Activated CD4-positive, alpha-beta T cell treated with anti-CD3 and anti-CD28 coated beads, Interleukin-2, amount 10 ng/mL, durations not matched to agents 24 days and 14 days (primary cell): ENCODE results near the gene TRIM14. TPM values are rescaled to one million over a fixed set of nuclear protein-coding genes. Genes with fewer than 3 reads are reported as not detected.
"Not testable (repeated sequence)": the region's sequence is repeated elsewhere in the genome, so short reads cannot be mapped to it uniquely, and the experiment has no call there.

Experiments used
- DNase-seq: peaks from one replicate; pipeline ENCODE4 v3.0.0; 2022
- H3K27ac Mint-ChIP-seq: one replicate; pipeline ENCODE4 v1.8.0; 2022; ENCODE audit warnings: mild to moderate bottlenecking, mixed read lengths
- H3K27me3 Mint-ChIP-seq: one replicate; pipeline ENCODE4 v1.8.0; 2022; ENCODE audit warnings: mixed read lengths
- H3K36me3 Mint-ChIP-seq: one replicate; pipeline ENCODE4 v1.8.0; 2022; ENCODE audit warnings: low read depth, mild to moderate bottlenecking, mixed read lengths
- H3K4me1 Mint-ChIP-seq: one replicate; pipeline ENCODE4 v1.8.0; 2021; ENCODE audit warnings: mixed read lengths
- H3K4me3 Mint-ChIP-seq: one replicate; pipeline ENCODE4 v1.8.0; 2022; ENCODE audit warnings: mild to moderate bottlenecking, moderate library complexity, mixed read lengths
- H3K9me3 Mint-ChIP-seq: one replicate; pipeline ENCODE4 v1.8.0; 2021; ENCODE audit warnings: mixed read lengths
- intact Hi-C: fragments of 100-400 bp; cut with micrococcal nuclease; formaldehyde crosslinking; loops from one replicate; pipeline ENCODE4 v1.15.1; 2023
- total RNA-seq: library from RNA; stranded (reverse); gene quantifications from 2 replicates; pipeline ENCODE4 v1.2.3, GENCODE V29; 2022

Gene TRIM14
- total RNA-seq, 1 donor from 2014 or later: 47.8 TPM

DNA sequence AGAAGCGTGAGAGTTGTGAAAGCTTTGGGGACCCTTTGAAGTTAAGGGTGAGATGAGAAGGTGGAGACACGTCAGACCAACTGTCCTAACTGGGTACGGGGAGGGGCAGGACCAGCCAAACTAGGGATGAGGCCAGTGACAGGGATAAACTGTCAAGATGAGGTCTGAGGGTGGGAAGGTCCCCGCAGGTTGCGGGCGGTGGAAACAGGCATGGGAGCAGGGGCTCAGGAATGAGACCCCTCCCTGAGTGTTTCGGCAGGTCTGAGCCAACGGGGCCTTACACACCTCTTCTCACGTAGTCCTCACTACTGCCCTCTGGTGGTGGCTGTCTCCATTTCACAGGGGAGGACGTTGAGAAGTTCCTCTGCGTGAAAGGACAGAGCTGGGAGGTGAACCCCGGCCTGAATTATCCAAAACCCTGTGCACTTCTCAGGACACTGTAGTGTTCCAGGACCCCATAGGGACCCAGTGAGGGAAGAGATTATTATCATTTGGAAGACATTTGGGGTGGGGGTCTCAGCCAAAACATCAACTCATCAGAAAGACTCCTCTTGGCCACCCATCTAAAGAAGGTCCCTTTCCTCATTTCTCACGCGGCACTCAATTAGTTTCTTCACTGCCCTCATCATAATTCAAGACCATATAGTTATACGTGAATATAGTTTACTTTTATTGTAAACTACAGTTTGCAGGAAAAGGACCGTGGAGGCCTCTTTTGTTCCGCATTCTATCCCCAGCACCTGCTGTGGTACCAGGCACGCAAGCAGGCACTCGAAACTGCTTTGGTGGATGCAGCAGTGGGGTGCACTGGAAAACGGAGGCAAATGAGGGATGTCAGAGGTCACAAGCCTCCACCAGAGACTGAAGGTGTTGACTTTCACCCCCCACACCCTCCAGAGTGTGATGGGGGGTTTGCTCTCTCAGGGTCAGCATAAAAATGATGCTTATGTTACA is 84.2 kb downstream of the TRIM14 start:
- Mint-ChIP-seq H3K9me3 (no peaks in the 10 kb centered on the region), H3K4me1 (peaks cover 15% of the 10 kb centered on the region), H3K27me3 (no peaks in the 10 kb centered on the region), H3K4me3 (peak overlapping the region; percentile 22), H3K27ac (no peak overlapping the region), H3K36me3 (no peaks in the 10 kb centered on the region)
- peak; percentile 96 for DNase-seq
- intact Hi-C loops: loop anchor here (1.0 to 2.0 kb wide), 3 partner anchors 52 to 324 kb away; partner anchors contain the start of gene ANP32B

DNA sequence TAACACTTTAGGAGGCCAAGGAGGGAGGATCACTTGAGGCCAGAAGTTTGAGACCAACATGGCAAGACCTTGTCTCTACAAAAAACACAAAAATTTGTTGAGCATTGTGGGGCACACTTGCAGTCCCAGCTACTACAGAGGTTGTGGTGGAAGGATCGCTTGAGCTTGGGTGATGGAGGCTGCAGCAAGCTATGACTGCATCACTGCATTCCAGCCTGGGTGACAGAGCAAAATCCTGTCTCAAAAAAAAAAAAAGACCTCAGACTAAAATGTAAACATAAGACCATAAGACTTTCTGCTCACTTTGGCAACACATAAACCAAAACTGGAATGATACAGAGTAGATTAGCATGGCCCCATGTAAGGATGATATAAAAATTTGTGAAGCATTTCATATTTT is 87.1 kb downstream of the TRIM14 start:
- no peak overlapping the region for H3K27ac Mint-ChIP-seq
- intact Hi-C loops: no loop called here
- no peaks in the 10 kb centered on the region for H3K9me3 Mint-ChIP-seq
- H3K36me3 Mint-ChIP-seq: peaks cover 4% of the 10 kb centered on the region
- no peaks in the 10 kb centered on the region for H3K27me3 Mint-ChIP-seq
- H3K4me1 Mint-ChIP-seq: peaks cover 15% of the 10 kb centered on the region
- H3K4me3 Mint-ChIP-seq: no peak overlapping the region
- DNase-seq: no peak

GRCh38 chr9:98031169-98031568 is 87.9 kb downstream of the TRIM14 start:
- Mint-ChIP-seq H3K27ac (no peak overlapping the region), H3K9me3 (no peaks in the 10 kb centered on the region), H3K4me3 (no peak overlapping the region), H3K4me1 (peaks cover 15% of the 10 kb centered on the region), H3K36me3 (peaks cover 7% of the 10 kb centered on the region), H3K27me3 (no peaks in the 10 kb centered on the region)
- intact Hi-C loops: no loop called here
- no peak for DNase-seq

- DNase-seq: no peak
- no peaks in the 10 kb centered on the region for H3K4me1 Mint-ChIP-seq
- H3K4me3 Mint-ChIP-seq: no peak overlapping the region
- no peak overlapping the region for H3K27ac Mint-ChIP-seq
- intact Hi-C loops: no loop called here
- H3K9me3 Mint-ChIP-seq: no peaks in the 10 kb centered on the region
- no peaks in the 10 kb centered on the region for H3K27me3 Mint-ChIP-seq
- peaks cover 18% of the 10 kb centered on the region for H3K36me3 Mint-ChIP-seq
These were observed 94.3 kb downstream of the TRIM14 start for GRCh38 chr9:98024702-98025101.

DNA sequence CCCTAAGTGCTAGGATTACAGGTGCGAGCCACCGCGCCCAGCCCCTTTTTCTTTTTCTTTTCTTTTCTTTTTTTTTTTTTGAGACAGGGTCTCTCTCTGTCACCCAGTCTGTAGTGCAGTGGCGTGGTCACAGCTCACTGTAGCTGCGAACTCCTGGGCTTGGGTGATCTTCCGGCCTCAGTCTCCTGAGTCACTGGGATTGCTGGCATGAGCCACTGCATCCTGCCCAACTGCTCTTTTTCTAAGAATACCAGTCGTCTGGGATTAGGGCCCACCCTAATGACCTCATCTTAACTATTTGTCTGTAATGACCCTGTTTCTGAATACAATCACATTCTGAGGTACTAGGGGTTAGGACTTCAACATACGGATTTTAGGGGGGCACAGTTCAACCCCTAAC is 96.6 kb downstream of the TRIM14 start:
- intact Hi-C loops: no loop called here
- Mint-ChIP-seq H3K4me1 (no peaks in the 10 kb centered on the region), H3K27me3 (no peaks in the 10 kb centered on the region), H3K9me3 (no peaks in the 10 kb centered on the region), H3K27ac (no peak overlapping the region), H3K36me3 (peaks cover 33% of the 10 kb centered on the region), H3K4me3 (no peak overlapping the region)
- DNase-seq: no peak

DNA sequence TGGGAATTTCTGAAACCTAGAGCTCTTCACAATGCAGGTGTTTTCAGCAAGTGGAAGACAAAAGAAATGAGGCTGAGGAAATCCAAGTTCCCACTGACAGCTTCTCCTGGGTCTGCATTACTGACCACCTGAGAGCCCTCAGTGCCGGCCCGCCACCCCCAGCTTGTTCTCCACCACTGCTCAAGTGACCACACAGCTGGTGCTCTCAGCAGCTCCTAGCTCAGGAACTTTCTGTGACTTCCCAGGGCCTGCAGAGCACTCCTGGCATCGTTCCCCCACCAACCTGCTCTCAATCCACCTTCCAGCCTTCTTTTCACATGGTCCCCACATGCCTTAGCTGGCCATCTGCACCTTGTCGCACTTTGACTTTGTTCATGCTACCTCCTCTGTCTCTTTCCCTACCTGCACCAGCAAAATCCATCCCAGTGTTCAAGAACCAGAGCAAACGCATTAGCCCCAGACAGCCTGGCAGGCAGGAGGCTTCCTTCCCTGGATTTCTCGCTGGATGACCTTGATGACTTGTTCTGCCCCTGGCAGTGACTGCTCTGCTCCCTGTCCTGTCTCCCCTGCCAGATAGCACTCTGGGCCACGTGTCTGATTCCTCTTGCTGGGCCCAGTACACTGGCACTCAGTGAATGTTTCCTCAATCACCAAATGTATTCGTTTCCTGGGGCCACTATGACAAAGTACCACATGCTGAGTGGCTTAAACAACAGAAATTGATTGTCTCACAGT is 97.5 kb downstream of the TRIM14 start:
- intact Hi-C loops: no loop called here
- peaks cover 38% of the 10 kb centered on the region for H3K36me3 Mint-ChIP-seq
- no peak for DNase-seq
- no peak overlapping the region for H3K4me3 Mint-ChIP-seq
- H3K27me3 Mint-ChIP-seq: no peaks in the 10 kb centered on the region
- peak overlapping the region; percentile 41 for H3K27ac Mint-ChIP-seq
- no peaks in the 10 kb centered on the region for H3K9me3 Mint-ChIP-seq
- peaks cover under 1% of the 10 kb centered on the region for H3K4me1 Mint-ChIP-seq

- peaks cover 42% of the 10 kb centered on the region for H3K36me3 Mint-ChIP-seq
- H3K27ac Mint-ChIP-seq: peak overlapping the region; percentile 46
- DNase-seq: no peak
- no peaks in the 10 kb centered on the region for H3K9me3 Mint-ChIP-seq
- peaks cover 6% of the 10 kb centered on the region for H3K4me1 Mint-ChIP-seq
- no peaks in the 10 kb centered on the region for H3K27me3 Mint-ChIP-seq
- intact Hi-C loops: no loop called here
- H3K4me3 Mint-ChIP-seq: no peak overlapping the region
These were observed 98.4 kb downstream of the TRIM14 start for GRCh38 chr9:98020476-98021145.

- H3K4me3 Mint-ChIP-seq, H3K27me3 Mint-ChIP-seq, H3K4me1 Mint-ChIP-seq, DNase-seq, H3K27ac Mint-ChIP-seq, H3K9me3 Mint-ChIP-seq, intact Hi-C loops: not testable (repeated sequence)
- H3K36me3 Mint-ChIP-seq: peaks cover 48% of the 10 kb centered on the region
These were observed 99.2 kb downstream of the TRIM14 start for GRCh38 chr9:98019869-98020268.

Other genes with a start within 250 kb of the TRIM14 start
- gene TRMO, start 196.7 kb downstream of the TRIM14 start, total RNA-seq: 9.8 and 13.0 TPM in 2 replicates
- 0.38 and 0.54 TPM in 2 replicates for gene HEMGN, start 181.1 kb downstream of the TRIM14 start, total RNA-seq
- 332 and 333 TPM in 2 replicates for gene ANP32B, start 135.9 kb downstream of the TRIM14 start, total RNA-seq
- gene NANS, start 62.5 kb downstream of the TRIM14 start, total RNA-seq: 54.0 and 57.1 TPM in 2 replicates
- gene CORO2A, start 73.4 kb upstream of the TRIM14 start, total RNA-seq: 0.92 and 1.4 TPM in 2 replicates
- gene TBC1D2, start 136.4 kb upstream of the TRIM14 start, total RNA-seq: 1.6 and 1.8 TPM in 2 replicates